Measurements from ENCODE around the gene VPS4A.

DNA sequence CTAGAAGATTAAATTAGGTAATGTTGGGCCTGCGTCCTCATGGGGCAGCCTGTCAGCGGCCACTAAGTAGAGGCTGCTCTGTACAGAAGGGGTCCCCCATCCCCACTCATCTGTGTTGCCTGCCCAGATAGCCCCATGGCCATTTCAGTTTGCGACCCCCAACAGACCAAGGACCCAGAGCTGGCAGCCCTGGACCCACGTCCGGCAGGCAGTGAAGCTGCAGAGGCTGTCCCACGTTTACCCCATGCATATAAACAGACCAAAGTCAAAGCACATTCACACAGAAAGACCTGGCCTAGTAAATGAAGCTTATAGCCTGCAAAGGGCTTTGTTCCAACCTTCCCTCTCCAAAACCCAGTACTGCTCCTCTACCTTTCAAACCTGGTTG is 14.6 kb downstream of the VPS4A start:
- TF ChIP-seq CTCF (IDR thresholded peaks at IDR 0.05) (no peak), POLR2AphosphoS5 (IDR thresholded peaks at IDR 0.05) (no peak)
